ENCODE results near the gene OR10H1.

DNA sequence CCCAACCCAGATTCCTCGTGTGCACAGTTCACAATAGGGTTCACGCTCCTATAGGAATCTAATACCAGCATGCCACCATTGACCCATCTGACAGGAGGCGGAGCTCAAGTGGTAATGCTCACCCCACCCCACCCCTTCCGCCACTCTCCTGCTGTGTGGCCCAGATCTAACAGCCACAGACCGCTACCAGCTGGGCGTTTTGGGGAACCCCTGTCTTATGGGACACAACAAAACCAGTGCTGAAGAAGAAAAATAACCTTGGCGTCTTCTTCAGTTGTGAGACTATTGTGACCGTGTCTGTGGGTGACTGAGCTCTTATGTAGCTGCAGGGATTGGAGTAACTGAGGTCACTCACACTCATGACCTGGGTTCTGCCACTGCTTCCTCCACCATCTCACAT, 5.2 kb upstream of the OR10H1 start:
- TF ChIP-seq CEBPB (IDR thresholded peaks at IDR 0.05): no peak
- TF ChIP-seq, protein P1, sequence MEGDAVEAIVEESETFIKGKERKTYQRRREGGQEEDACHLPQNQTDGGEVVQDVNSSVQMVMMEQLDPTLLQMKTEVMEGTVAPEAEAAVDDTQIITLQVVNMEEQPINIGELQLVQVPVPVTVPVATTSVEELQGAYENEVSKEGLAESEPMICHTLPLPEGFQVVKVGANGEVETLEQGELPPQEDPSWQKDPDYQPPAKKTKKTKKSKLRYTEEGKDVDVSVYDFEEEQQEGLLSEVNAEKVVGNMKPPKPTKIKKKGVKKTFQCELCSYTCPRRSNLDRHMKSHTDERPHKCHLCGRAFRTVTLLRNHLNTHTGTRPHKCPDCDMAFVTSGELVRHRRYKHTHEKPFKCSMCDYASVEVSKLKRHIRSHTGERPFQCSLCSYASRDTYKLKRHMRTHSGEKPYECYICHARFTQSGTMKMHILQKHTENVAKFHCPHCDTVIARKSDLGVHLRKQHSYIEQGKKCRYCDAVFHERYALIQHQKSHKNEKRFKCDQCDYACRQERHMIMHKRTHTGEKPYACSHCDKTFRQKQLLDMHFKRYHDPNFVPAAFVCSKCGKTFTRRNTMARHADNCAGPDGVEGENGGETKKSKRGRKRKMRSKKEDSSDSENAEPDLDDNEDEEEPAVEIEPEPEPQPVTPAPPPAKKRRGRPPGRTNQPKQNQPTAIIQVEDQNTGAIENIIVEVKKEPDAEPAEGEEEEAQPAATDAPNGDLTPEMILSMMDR (IDR thresholded peaks at IDR 0.05): no peak
- no peak for TF ChIP-seq SMC3 (IDR thresholded peaks at IDR 0.05)
